GM23248 (cell line): ENCODE results near the gene RALA. TPM values are rescaled to one million over a fixed set of nuclear protein-coding genes. Genes with fewer than 3 reads are reported as not detected.
A peak's percentile ranks its signal among the peaks of the same experiment; 100 is the strongest.

Experiments used
- DNase-seq: peaks from one replicate; pipeline ENCODE4 v3.0.0-alpha.2; 2015
- H2AFZ ChIP-seq: fragments of 200-600 bp; sonication (generic); 2 replicates; pipeline ENCODE4 v1.6.1; 2016; ENCODE audit warnings: antibody characterized with exemption
- H3F3A ChIP-seq: fragments of 200-600 bp; sonication (generic); 2 replicates; pipeline ENCODE4 v1.6.1; 2016; ENCODE audit warnings: mild to moderate bottlenecking, antibody characterized with exemption, mixed run types; ENCODE audit not compliant: insufficient read depth
- H3K27ac ChIP-seq: fragments of 200-600 bp; sonication (generic); 2 replicates; pipeline ENCODE4 v1.5.1; 2016; ENCODE audit warnings: mild to moderate bottlenecking
- H3K27me3 ChIP-seq: fragments of 200-600 bp; sonication (generic); replicated peaks from 2 replicates; pipeline ENCODE4 v1.6.1; 2016; ENCODE audit warnings: mild to moderate bottlenecking; ENCODE audit not compliant: insufficient read depth
- H3K36me3 ChIP-seq: fragments of 200-600 bp; sonication (generic); 2 replicates; pipeline ENCODE4 v1.6.1; 2016; ENCODE audit warnings: low read depth, mild to moderate bottlenecking
- H3K4me1 ChIP-seq: fragments of 200-600 bp; sonication (generic); 2 replicates; pipeline ENCODE4 v1.6.1; 2016; ENCODE audit warnings: mild to moderate bottlenecking; ENCODE audit not compliant: insufficient read depth
- H3K4me2 ChIP-seq: fragments of 200-600 bp; sonication (generic); one replicate; pipeline ENCODE4 v1.6.1; 2016; ENCODE audit warnings: mild to moderate bottlenecking; ENCODE audit not compliant: unreplicated experiment
- H3K4me3 ChIP-seq: fragments of 200-600 bp; sonication (generic); 2 replicates; pipeline ENCODE4 v1.5.1; 2016; ENCODE audit warnings: mild to moderate bottlenecking
- H3K79me2 ChIP-seq: fragments of 200-600 bp; sonication (generic); 2 replicates; pipeline ENCODE4 v1.6.1; 2016; ENCODE audit warnings: mild to moderate bottlenecking; ENCODE audit not compliant: insufficient read depth
- H3K9ac ChIP-seq: fragments of 200-600 bp; sonication (generic); 2 replicates; pipeline ENCODE4 v1.6.1; 2016; ENCODE audit warnings: mild to moderate bottlenecking
- H3K9me2 ChIP-seq: fragments of 200-600 bp; sonication (generic); 2 replicates; pipeline ENCODE4 v1.6.1; 2016; ENCODE audit warnings: mixed run types, mild to moderate bottlenecking, moderate library complexity; ENCODE audit not compliant: insufficient read depth
- H3K9me3 ChIP-seq: fragments of 200-600 bp; sonication (generic); one replicate; pipeline ENCODE4 v1.6.1; 2017; ENCODE audit warnings: low read depth
- H4K20me1 ChIP-seq: fragments of 200-600 bp; sonication (generic); 2 replicates; pipeline ENCODE4 v1.6.0; 2016; ENCODE audit not compliant: insufficient read depth
- EZH2 ChIP-seq: fragments of 200-600 bp; sonication (generic); IDR thresholded peaks from 2 replicates; pipeline ENCODE4 v1.6.1; 2018; ENCODE audit warnings: antibody characterized with exemption, mild to moderate bottlenecking; ENCODE audit not compliant: insufficient read depth, poor library complexity, severe bottlenecking
- EZH2phosphoT487 ChIP-seq: fragments of 200-600 bp; sonication (generic); IDR thresholded peaks from 2 replicates; pipeline ENCODE4 v1.6.1; 2018; ENCODE audit warnings: antibody characterized with exemption, moderate library complexity, mild to moderate bottlenecking, low read depth; ENCODE audit not compliant: insufficient read depth
- WGBS, 2 experiments: methylation state at CpG; one replicate each; pipeline ENCODE4 v1.1.6; 2015 to 2017; ENCODE audit warnings: low lambda C conversion rate in 2 of 2, low coverage in 1 of 2; ENCODE audit errors: missing lambda C conversion rate in 2 of 2; 5-methylcytosine and 5-hydroxymethylcytosine counted together
- in situ Hi-C: fragments of 300-500 bp; cut with MboI; formaldehyde crosslinking; loops from 2 replicates; pipeline ENCODE4 v1.15.0; 2020
- polyA plus RNA-seq: library from polyadenylated mRNA; unstranded; fragments of >200 nt; fragmentation: Nextera tagmentation; extraction: Ambion mirVana; gene quantifications from 2 replicates; pipeline ENCODE4 v1.2.1, GENCODE V29; 2016
- total RNA-seq: library from RNA; depleted of rRNA; stranded (reverse); fragments of >200 nt; shearing (Covaris generic); gene quantifications from 2 replicates; pipeline ENCODE4 v1.2.3, GENCODE V29; 2014

RALA gene
- total and polyA plus RNA-seq, 2 experiments from 2014 or later, result 21.7 to 82.8 TPM

GRCh38 chr7:39670052-39670451 lies 46.7 kb downstream of the RALA start:
- Histone ChIP-seq H2AFZ (no peak overlapping the region), H3K4me3 (no peak overlapping the region), H3K36me3 (no peaks in the 10 kb centered on the region; the same call in 1 of the 2 replicates), H3K4me1 (peaks cover 15% of the 10 kb centered on the region), H3K9ac (no peak overlapping the region), H3K4me2 (no peak overlapping the region), H3K9me2 (no peaks in the 10 kb centered on the region), H3K79me2 (peaks cover 100% of the 10 kb centered on the region), H4K20me1 (peaks cover 18% of the 10 kb centered on the region), H3K27ac (no peak overlapping the region), H3K27me3 (no peaks in the 10 kb centered on the region), H3F3A (peaks cover 19% of the 10 kb centered on the region; the same call in 1 of the 2 replicates), H3K9me3 (no peaks in the 10 kb centered on the region)
- WGBS, 2 experiments, result 96 to 100% methylated on average over 2 of the region's 2 CpGs
- no peak for DNase-seq
- in situ Hi-C loops, result no loop called here
- TF ChIP-seq EZH2 (no peak), EZH2phosphoT487 (no peak)

- Histone ChIP-seq H3K9me3 (no peaks in the 10 kb centered on the region), H4K20me1 (peaks cover 18% of the 10 kb centered on the region; the same call in 1 of the 2 replicates), H3K4me2 (no peak overlapping the region), H3K9ac (no peak overlapping the region), H3F3A (peaks cover 25% of the 10 kb centered on the region; the same call in 1 of the 2 replicates), H3K27me3 (no peaks in the 10 kb centered on the region), H3K79me2 (peaks cover 100% of the 10 kb centered on the region), H3K9me2 (no peaks in the 10 kb centered on the region), H2AFZ (no peak overlapping the region), H3K36me3 (no peaks in the 10 kb centered on the region; the same call in 1 of the 2 replicates), H3K4me3 (no peak overlapping the region), H3K4me1 (peaks cover 15% of the 10 kb centered on the region), H3K27ac (no peak overlapping the region)
- TF ChIP-seq EZH2phosphoT487, result no peak
- TF ChIP-seq EZH2, result no peak
- no peak for DNase-seq
- in situ Hi-C loops, result no loop called here
- WGBS, 2 experiments, result 0% methylated on average over 1 of the region's 1 CpG
Observed at GRCh38 chr7:39670934-39671333, 47.6 kb downstream of the RALA start.

- Histone ChIP-seq H3K4me1 (peaks cover 12% of the 10 kb centered on the region), H3F3A (peaks cover 22% of the 10 kb centered on the region; the same call in 1 of the 2 replicates), H3K9ac (no peak overlapping the region), H3K9me3 (no peaks in the 10 kb centered on the region), H3K27me3 (no peaks in the 10 kb centered on the region), H3K4me3 (no peak overlapping the region), H4K20me1 (peaks cover 16% of the 10 kb centered on the region; the same call in 1 of the 2 replicates), H3K4me2 (no peak overlapping the region), H2AFZ (no peak overlapping the region), H3K79me2 (peaks cover 100% of the 10 kb centered on the region), H3K36me3 (no peaks in the 10 kb centered on the region), H3K9me2 (no peaks in the 10 kb centered on the region), H3K27ac (no peak overlapping the region)
- DNase-seq, result no peak
- TF ChIP-seq EZH2 (no peak), EZH2phosphoT487 (no peak)
- in situ Hi-C loops, result no loop called here
Observed at GRCh38 chr7:39672176-39672575, 48.8 kb downstream of the RALA start.

- H3K27me3 ChIP-seq, result no peaks in the 10 kb centered on the region
- H3K9me2 ChIP-seq, result no peaks in the 10 kb centered on the region
- in situ Hi-C loops, result no loop called here
- peaks cover 94% of the 10 kb centered on the region for H3K79me2 ChIP-seq
- no peaks in the 10 kb centered on the region for H3K36me3 ChIP-seq
- no peak for DNase-seq
- no peak overlapping the region for H2AFZ ChIP-seq
- H3K4me3 ChIP-seq, result no peak overlapping the region
- no peaks in the 10 kb centered on the region for H3K9me3 ChIP-seq
- H3K4me1 ChIP-seq, result no peaks in the 10 kb centered on the region
- 99 to 100% methylated on average over 3 of the region's 3 CpGs for WGBS, 2 experiments
- H3K9ac ChIP-seq, result no peak overlapping the region
- H3F3A ChIP-seq, result peaks cover 17% of the 10 kb centered on the region
- H3K4me2 ChIP-seq, result no peak overlapping the region
- TF ChIP-seq EZH2phosphoT487 (no peak), EZH2 (no peak)
- H4K20me1 ChIP-seq, result peaks cover 8% of the 10 kb centered on the region; the same call in 1 of the 2 replicates
- H3K27ac ChIP-seq, result no peak overlapping the region
Observed at GRCh38 chr7:39673868-39674267, 50.5 kb downstream of the RALA start.

GRCh38 chr7:39674406-39674805 lies 51.0 kb downstream of the RALA start:
- Histone ChIP-seq H3K4me2 (no peak overlapping the region), H3K36me3 (no peaks in the 10 kb centered on the region), H3K9ac (no peak overlapping the region), H4K20me1 (peaks cover 12% of the 10 kb centered on the region; the same call in 1 of the 2 replicates), H3K9me3 (no peaks in the 10 kb centered on the region), H3K4me3 (no peak overlapping the region), H3K27me3 (no peaks in the 10 kb centered on the region), H3K79me2 (peaks cover 94% of the 10 kb centered on the region), H3K27ac (no peak overlapping the region), H3K9me2 (no peaks in the 10 kb centered on the region), H3K4me1 (0 out of 2 replicates have a peak, but pooled peaks cover under 1% of the 10 kb centered on the region), H2AFZ (no peak overlapping the region), H3F3A (peaks cover 22% of the 10 kb centered on the region)
- peak; percentile 64 for DNase-seq
- TF ChIP-seq EZH2phosphoT487, result no peak
- TF ChIP-seq EZH2, result no peak
- in situ Hi-C loops, result no loop called here
- 92 to 97% methylated on average over 1 of the region's 1 CpG for WGBS, 2 experiments
